Mesothelial cell of epicardium (in vitro differentiated cells): ENCODE measurements around the gene CLP1. TPM values are rescaled to one million over a fixed set of nuclear protein-coding genes. Genes with fewer than 3 reads are reported as not detected.
"Not testable (repeated sequence)": the region's sequence is repeated elsewhere in the genome, so short reads cannot be mapped to it uniquely, and the experiment has no call there.

ENCODE experiments used
- DNase-seq, 2 experiments: peaks; one replicate each; pipeline ENCODE4 v3.0.0; 2021; ENCODE audit warnings: low spot score in 2 of 2; ENCODE audit not compliant: unreplicated experiment in 2 of 2
- H3K27ac Mint-ChIP-seq: 2 replicates; pipeline ENCODE4 v1.8.0; 2021; ENCODE audit warnings: mixed read lengths
- H3K27me3 Mint-ChIP-seq: 2 replicates; pipeline ENCODE4 v1.8.0; 2021; ENCODE audit warnings: low read depth, mixed read lengths
- H3K36me3 Mint-ChIP-seq: 2 replicates; pipeline ENCODE4 v1.8.0; 2021; ENCODE audit warnings: mixed read lengths
- H3K4me1 Mint-ChIP-seq: 2 replicates; pipeline ENCODE4 v1.8.0; 2021; ENCODE audit warnings: mixed read lengths
- H3K4me3 Mint-ChIP-seq: 2 replicates; pipeline ENCODE4 v1.8.0; 2021; ENCODE audit warnings: mild to moderate bottlenecking, moderate library complexity, mixed read lengths
- H3K9me3 Mint-ChIP-seq: 2 replicates; pipeline ENCODE4 v1.8.0; 2021; ENCODE audit warnings: mixed read lengths
- CTCF ChIP-seq: fragments of 200-600 bp; sonication (generic); IDR thresholded peaks from one replicate; pipeline ENCODE4 v1.5.0; 2021; ENCODE audit warnings: antibody characterized with exemption; ENCODE audit not compliant: unreplicated experiment
- total RNA-seq: library from RNA; stranded (reverse); gene quantifications from 3 replicates; pipeline ENCODE4 v1.2.1, GENCODE V29; 2021

Gene CLP1
- total RNA-seq, 1 donor from 2014 or later, result 19.5 TPM

GRCh38 chr11:57650739-57651090 lies 6.8 kb upstream of the CLP1 start:
- no peak for DNase-seq
- TF ChIP-seq CTCF, result no peak
- H3K36me3 Mint-ChIP-seq, result no peaks in the 10 kb centered on the region
- H3K4me3 Mint-ChIP-seq, result no peak overlapping the region
- H3K27me3 Mint-ChIP-seq, result no peaks in the 10 kb centered on the region
- H3K4me1 Mint-ChIP-seq, result peaks cover 61% of the 10 kb centered on the region
- H3K27ac Mint-ChIP-seq, result no peak overlapping the region
- H3K9me3 Mint-ChIP-seq, result no peaks in the 10 kb centered on the region

- no peak for TF ChIP-seq CTCF
- H3K27ac Mint-ChIP-seq, result no peak overlapping the region
- H3K9me3 Mint-ChIP-seq, result no peaks in the 10 kb centered on the region
- H3K4me3 Mint-ChIP-seq, result no peak overlapping the region
- no peak for DNase-seq
- H3K27me3 Mint-ChIP-seq, result no peaks in the 10 kb centered on the region
- peaks cover 54% of the 10 kb centered on the region for H3K4me1 Mint-ChIP-seq
- H3K36me3 Mint-ChIP-seq, result no peaks in the 10 kb centered on the region
These were observed 6.2 kb upstream of the CLP1 start for GRCh38 chr11:57651408-57651807.

- not testable (repeated sequence) for H3K4me3 Mint-ChIP-seq, H3K9me3 Mint-ChIP-seq, H3K27me3 Mint-ChIP-seq, H3K27ac Mint-ChIP-seq, DNase-seq, H3K36me3 Mint-ChIP-seq
- H3K4me1 Mint-ChIP-seq, result peaks cover 52% of the 10 kb centered on the region
These were observed 5.3 kb upstream of the CLP1 start for GRCh38 chr11:57652230-57652629.

- Mint-ChIP-seq H3K4me3 (no peak overlapping the region), H3K9me3 (no peaks in the 10 kb centered on the region), H3K27me3 (no peaks in the 10 kb centered on the region), H3K4me1 (peaks cover 51% of the 10 kb centered on the region), H3K36me3 (no peaks in the 10 kb centered on the region), H3K27ac (peak overlapping the region; percentile 27)
- no peak for DNase-seq
- TF ChIP-seq CTCF, result no peak
These were observed 4.9 kb upstream of the CLP1 start for GRCh38 chr11:57652662-57653061.

- Mint-ChIP-seq H3K27me3 (no peaks in the 10 kb centered on the region), H3K4me1 (peaks cover 49% of the 10 kb centered on the region), H3K36me3 (no peaks in the 10 kb centered on the region), H3K9me3 (no peaks in the 10 kb centered on the region), H3K27ac (peak overlapping the region; percentile 27), H3K4me3 (no peak overlapping the region)
- no peak for TF ChIP-seq CTCF
- DNase-seq, result no peak
These were observed 4.4 kb upstream of the CLP1 start for GRCh38 chr11:57653163-57653562.

GRCh38 chr11:57656885-57657193 lies 723 bp upstream of the CLP1 start:
- no peaks in the 10 kb centered on the region for H3K9me3 Mint-ChIP-seq

More at GRCh38 chr11:57656885-57657193, 723 bp upstream of the CLP1 start:
- no peak for DNase-seq
- H3K27ac Mint-ChIP-seq, result peak overlapping the region; percentile 97
- peak overlapping the region; percentile 99 for H3K4me3 Mint-ChIP-seq
- H3K4me1 Mint-ChIP-seq, result peaks cover 21% of the 10 kb centered on the region
- peaks cover 12% of the 10 kb centered on the region for H3K36me3 Mint-ChIP-seq
- no peak for TF ChIP-seq CTCF
- no peaks in the 10 kb centered on the region for H3K27me3 Mint-ChIP-seq
